ENCODE data around the gene DPP6.

Gene DPP6

DNA sequence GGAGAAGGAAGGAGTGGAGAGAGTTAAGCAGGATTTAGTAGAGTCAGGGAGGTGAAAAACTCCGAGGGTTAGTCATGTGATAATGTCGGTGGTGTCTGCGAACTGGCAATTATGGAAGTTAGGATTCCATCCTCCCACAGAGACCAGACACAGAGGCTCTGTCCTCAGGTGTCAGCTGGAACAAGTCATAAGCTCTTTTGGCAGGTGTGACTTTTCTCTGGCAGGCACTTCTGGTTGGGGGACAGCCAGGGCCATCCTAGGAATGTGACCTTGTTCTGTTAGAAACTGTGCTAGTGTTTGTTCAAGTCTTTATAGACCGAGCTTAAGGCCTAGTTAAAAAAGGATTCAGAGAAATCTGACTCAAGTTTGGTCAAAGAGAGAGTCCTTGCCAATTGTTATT lies 371.0 kb downstream of the DPP6 start:
- no peak overlapping the region for H3K27ac ChIP-seq (ENCODE audit: poor library complexity, severe bottlenecking)
- no peaks in the 10 kb centered on the region for H3K4me1 ChIP-seq (ENCODE audit: insufficient read depth, poor library complexity, severe bottlenecking)
- H3K27me3 ChIP-seq (ENCODE audit: insufficient read depth, poor library complexity, severe bottlenecking): no peaks in the 10 kb centered on the region
- no peak for DNase-seq (ENCODE audit: low spot score)
- H3K9me3 ChIP-seq (ENCODE audit: severe bottlenecking): peaks cover 2% of the 10 kb centered on the region
- H3K36me3 ChIP-seq (ENCODE audit: low read depth): no peaks in the 10 kb centered on the region
- no peak overlapping the region for H3K4me3 ChIP-seq (ENCODE audit: severe bottlenecking)
- ATAC-seq (ENCODE audit: low read depth): no peak
- TF ChIP-seq, protein P1, sequence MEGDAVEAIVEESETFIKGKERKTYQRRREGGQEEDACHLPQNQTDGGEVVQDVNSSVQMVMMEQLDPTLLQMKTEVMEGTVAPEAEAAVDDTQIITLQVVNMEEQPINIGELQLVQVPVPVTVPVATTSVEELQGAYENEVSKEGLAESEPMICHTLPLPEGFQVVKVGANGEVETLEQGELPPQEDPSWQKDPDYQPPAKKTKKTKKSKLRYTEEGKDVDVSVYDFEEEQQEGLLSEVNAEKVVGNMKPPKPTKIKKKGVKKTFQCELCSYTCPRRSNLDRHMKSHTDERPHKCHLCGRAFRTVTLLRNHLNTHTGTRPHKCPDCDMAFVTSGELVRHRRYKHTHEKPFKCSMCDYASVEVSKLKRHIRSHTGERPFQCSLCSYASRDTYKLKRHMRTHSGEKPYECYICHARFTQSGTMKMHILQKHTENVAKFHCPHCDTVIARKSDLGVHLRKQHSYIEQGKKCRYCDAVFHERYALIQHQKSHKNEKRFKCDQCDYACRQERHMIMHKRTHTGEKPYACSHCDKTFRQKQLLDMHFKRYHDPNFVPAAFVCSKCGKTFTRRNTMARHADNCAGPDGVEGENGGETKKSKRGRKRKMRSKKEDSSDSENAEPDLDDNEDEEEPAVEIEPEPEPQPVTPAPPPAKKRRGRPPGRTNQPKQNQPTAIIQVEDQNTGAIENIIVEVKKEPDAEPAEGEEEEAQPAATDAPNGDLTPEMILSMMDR (IDR thresholded peaks at IDR 0.05; ENCODE audit: poor library complexity, severe bottlenecking): no peak

DNA sequence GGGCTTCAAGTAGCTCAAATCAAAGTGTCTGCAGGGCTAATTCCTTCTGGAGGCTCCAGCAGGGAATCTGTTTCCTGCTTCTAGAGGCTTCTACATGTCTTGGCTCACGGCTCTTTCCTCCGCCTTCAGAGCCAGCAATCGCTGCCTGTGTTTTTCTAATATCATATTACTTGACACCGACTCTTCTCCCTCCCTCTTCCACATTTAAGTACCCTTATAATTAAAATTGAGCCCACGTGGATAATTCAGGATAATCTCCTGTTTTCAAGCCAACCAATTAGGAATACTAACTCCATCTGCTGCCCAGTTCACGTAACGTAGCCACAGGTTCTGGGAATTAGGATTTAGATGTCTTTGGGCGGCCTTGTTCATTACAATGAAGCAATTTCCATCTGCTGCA lies 372.2 kb downstream of the DPP6 start:
- TF ChIP-seq, protein P1 (IDR thresholded peaks at IDR 0.05; ENCODE audit: poor library complexity, severe bottlenecking): no peak
- Histone ChIP-seq H3K4me1 (ENCODE audit: insufficient read depth, poor library complexity, severe bottlenecking) (no peaks in the 10 kb centered on the region), H3K36me3 (ENCODE audit: low read depth) (no peaks in the 10 kb centered on the region), H3K4me3 (ENCODE audit: severe bottlenecking) (no peak overlapping the region), H3K27ac (ENCODE audit: poor library complexity, severe bottlenecking) (no peak overlapping the region), H3K9me3 (ENCODE audit: severe bottlenecking) (peaks cover 2% of the 10 kb centered on the region), H3K27me3 (ENCODE audit: insufficient read depth, poor library complexity, severe bottlenecking) (no peaks in the 10 kb centered on the region)
- DNase-seq (ENCODE audit: low spot score) (no peak), ATAC-seq (ENCODE audit: low read depth) (no peak)

- H3K36me3 ChIP-seq (ENCODE audit: low read depth): no peaks in the 10 kb centered on the region
- no peak overlapping the region for H3K27ac ChIP-seq (ENCODE audit: poor library complexity, severe bottlenecking)
- no peaks in the 10 kb centered on the region for H3K27me3 ChIP-seq (ENCODE audit: insufficient read depth, poor library complexity, severe bottlenecking)
- TF ChIP-seq, protein P1 (IDR thresholded peaks at IDR 0.05; ENCODE audit: poor library complexity, severe bottlenecking): no peak
- H3K4me3 ChIP-seq (ENCODE audit: severe bottlenecking): no peak overlapping the region
- H3K9me3 ChIP-seq (ENCODE audit: severe bottlenecking): peaks cover 2% of the 10 kb centered on the region
- ATAC-seq (ENCODE audit: low read depth) (no peak), DNase-seq (ENCODE audit: low spot score) (no peak)
- H3K4me1 ChIP-seq (ENCODE audit: insufficient read depth, poor library complexity, severe bottlenecking): no peaks in the 10 kb centered on the region
Observed at GRCh38 chr7:154425271-154425670, 373.1 kb downstream of the DPP6 start.

- H3K4me3 ChIP-seq (ENCODE audit: severe bottlenecking): no peak overlapping the region
- DNase-seq (ENCODE audit: low spot score): no peak
- no peak overlapping the region for H3K27ac ChIP-seq (ENCODE audit: poor library complexity, severe bottlenecking)
- no peaks in the 10 kb centered on the region for H3K4me1 ChIP-seq (ENCODE audit: insufficient read depth, poor library complexity, severe bottlenecking)
- TF ChIP-seq, protein P1 (IDR thresholded peaks at IDR 0.05; ENCODE audit: poor library complexity, severe bottlenecking): no peak
- H3K9me3 ChIP-seq (ENCODE audit: severe bottlenecking): peaks cover 2% of the 10 kb centered on the region
- no peaks in the 10 kb centered on the region for H3K36me3 ChIP-seq (ENCODE audit: low read depth)
- no peaks in the 10 kb centered on the region for H3K27me3 ChIP-seq (ENCODE audit: insufficient read depth, poor library complexity, severe bottlenecking)
- ATAC-seq (ENCODE audit: low read depth): no peak
Observed at GRCh38 chr7:154426778-154427177, 374.6 kb downstream of the DPP6 start.

- no peaks in the 10 kb centered on the region for H3K4me1 ChIP-seq (ENCODE audit: insufficient read depth, poor library complexity, severe bottlenecking)
- peaks cover 2% of the 10 kb centered on the region for H3K9me3 ChIP-seq (ENCODE audit: severe bottlenecking)
- H3K36me3 ChIP-seq (ENCODE audit: low read depth): no peaks in the 10 kb centered on the region
- DNase-seq (ENCODE audit: low spot score): no peak
- H3K27me3 ChIP-seq (ENCODE audit: insufficient read depth, poor library complexity, severe bottlenecking): no peaks in the 10 kb centered on the region
- H3K27ac ChIP-seq (ENCODE audit: poor library complexity, severe bottlenecking): no peak overlapping the region
- no peak for ATAC-seq (ENCODE audit: low read depth)
- no peak overlapping the region for H3K4me3 ChIP-seq (ENCODE audit: severe bottlenecking)
- TF ChIP-seq, protein P1 (IDR thresholded peaks at IDR 0.05; ENCODE audit: poor library complexity, severe bottlenecking): no peak
Observed at GRCh38 chr7:154427533-154427932, 375.3 kb downstream of the DPP6 start.

Measured in RWPE2 (cell line).